Activated naive CD4-positive, alpha-beta T cell treated with anti-CD3 and anti-CD28 coated beads, Interleukin-2, amount 50 U/mL, for 16 hours (primary cell): ENCODE results near the gene SDC3.

ENCODE experiments used
- DNase-seq: peaks from one replicate; pipeline ENCODE4 v3.0.0-alpha.2; 2020

Gene SDC3

GRCh38 chr1:30903343-30904034 lies 5.1 kb downstream of the SDC3 start:
- no peak for DNase-seq

DNA sequence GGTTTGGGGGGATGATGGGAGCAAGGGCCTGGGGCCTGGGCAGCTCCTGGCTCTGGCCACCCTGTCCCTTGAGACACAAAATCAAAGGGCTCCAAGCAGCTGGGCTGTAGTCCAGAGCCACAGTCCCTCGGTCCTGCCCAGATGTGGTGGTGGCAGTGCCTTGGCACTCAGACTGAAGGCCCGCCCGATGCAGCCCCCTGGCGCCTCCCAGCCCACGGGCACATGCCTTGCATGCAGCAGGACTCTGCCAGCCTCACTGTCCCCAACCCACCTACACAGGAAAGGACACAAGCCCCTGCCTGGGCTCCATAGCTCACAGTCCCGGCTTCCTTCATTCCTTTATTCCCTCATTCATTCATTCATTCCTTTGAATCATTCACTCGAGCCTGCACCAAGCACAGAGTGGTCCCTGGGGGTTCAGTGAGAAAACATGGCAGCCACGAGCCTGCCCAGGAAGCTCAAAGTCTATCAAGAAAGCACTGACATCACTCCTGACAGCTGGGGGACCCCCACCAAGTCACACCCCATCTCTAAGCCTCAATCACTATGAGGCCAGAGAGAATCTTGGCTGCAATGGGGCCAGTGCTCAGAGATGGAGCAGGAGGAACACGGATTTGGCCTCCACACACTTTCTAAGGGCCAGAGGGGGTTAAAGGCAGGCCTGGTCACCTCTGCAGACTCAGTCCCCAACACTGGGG lies 5.8 kb downstream of the SDC3 start:
- no peak for DNase-seq

DNA sequence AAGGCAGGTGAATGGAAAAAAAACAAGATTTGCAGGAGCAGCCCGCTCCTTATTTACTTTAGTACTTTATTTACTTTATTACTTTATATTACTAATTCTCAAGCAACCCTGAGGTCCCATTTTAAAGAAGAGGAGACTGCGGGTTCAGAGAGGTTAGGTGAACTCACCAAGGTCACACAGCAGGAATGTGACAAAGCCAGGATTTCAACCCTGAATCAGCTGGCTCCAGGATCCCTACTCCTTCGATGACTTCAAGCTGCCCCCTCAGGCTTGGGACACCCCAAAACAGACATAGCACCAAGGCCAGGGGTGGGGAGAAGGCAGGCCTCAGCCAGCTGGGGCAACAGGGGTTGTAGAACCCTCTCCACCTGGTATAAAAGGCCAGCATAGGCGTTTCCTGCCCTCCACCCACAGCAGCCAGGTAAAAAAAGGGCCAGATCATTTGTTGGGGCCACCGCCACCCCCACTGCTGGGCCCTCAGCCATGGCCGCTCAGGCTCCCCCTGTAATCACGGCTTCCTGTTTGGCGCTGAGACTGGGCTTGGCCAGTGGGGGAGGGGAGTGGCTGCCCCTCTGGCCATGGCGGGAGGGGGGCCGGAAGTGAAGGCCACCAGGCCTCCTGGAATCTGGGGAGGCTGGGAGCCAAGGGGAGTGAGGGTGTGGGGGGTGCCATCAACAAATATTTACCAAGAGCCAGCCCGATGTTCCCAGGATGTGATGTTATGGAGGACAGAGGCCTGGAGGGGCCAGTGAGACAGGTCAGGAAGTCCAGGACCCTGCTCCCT lies 6.6 kb downstream of the SDC3 start:
- DNase-seq, result no peak

GRCh38 chr1:30900931-30901560 lies 7.5 kb downstream of the SDC3 start:
- no peak for DNase-seq

GRCh38 chr1:30900486-30900885 lies 8.1 kb downstream of the SDC3 start:
- no peak for DNase-seq

DNA sequence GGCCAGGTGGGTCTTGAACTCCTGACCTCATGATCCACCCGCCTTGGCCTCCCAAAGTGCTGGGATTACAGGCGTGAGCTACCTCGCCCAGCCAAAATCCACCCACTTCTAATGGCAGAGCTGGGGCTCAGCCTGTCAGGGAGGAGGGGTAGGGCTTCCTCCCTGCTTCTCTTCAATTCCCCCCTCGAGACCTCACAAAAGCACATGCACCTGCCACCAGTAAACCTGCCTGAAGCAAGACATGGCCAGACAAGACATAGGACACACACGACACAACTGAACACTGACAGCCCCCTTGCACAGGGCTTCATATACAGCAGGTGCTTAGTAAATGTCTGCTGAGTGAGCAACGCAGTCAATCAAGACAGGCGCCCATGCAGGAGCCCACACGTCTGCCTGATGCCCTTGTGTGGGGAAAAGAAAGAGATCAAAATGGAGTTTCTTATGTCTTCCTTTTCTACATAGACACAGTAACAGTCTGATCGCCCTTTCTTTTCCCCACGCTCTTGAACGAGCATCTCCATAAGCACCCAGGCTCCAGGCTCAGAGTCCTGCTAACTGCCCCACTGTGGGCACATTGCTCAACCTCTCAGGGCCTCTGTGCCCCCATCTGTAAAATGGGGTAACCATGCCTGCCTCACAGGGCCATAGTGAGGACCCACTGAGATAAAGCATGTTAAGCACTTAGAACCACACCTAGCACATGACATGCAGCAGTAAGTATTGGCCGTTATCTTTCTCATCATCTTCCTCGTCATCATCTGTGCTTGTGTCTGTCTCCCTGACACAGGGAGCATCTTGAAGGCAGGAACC lies 8.8 kb downstream of the SDC3 start:
- no peak for DNase-seq

DNA sequence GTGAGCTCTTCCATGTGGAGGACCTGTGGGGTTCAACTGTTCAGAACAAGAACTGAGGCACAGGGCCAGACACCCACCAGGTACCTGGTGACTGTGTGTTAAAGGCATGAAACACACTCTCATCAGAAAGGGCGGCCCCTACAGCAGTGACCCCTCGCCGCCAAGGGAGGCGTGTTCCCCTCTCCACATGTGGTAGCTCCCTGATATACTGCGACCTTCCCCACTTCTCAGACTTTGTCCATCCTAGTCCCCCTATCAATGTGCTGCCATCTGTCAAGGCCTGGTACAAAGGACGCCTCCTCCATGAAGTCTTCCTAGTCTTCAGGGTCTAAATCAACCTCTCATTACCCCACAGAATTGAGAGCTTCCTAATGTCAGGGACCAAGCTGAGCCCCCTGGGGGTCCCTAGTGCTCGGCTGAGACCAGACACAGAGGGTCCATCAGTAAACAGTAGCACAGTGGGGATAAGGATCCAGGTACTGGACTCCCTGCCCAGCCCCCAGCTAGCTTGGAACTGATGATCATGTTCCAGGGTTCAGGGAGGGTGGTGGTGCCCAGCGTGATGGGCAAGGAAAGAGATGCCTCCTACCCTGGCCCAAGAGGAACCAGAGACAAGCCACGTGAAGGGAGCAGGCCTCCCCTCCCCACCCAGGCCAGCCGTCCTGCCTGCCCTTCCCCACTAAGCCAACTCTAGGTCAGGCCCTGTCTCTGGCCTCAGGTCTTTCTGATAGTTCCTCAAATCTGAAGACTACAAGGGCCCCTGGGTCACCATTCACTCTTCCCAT lies 10.3 kb downstream of the SDC3 start:
- no peak for DNase-seq

GRCh38 chr1:30896905-30897304 lies 11.7 kb downstream of the SDC3 start:
- no peak for DNase-seq

GRCh38 chr1:30895944-30896660 lies 12.5 kb downstream of the SDC3 start:
- DNase-seq, result no peak

- DNase-seq, result no peak
Measured at GRCh38 chr1:30895382-30895943, 13.1 kb downstream of the SDC3 start.

- DNase-seq, result no peak
Measured at GRCh38 chr1:30894508-30894973, 14.0 kb downstream of the SDC3 start.

GRCh38 chr1:30893776-30894507 lies 14.6 kb downstream of the SDC3 start:
- no peak for DNase-seq

DNA sequence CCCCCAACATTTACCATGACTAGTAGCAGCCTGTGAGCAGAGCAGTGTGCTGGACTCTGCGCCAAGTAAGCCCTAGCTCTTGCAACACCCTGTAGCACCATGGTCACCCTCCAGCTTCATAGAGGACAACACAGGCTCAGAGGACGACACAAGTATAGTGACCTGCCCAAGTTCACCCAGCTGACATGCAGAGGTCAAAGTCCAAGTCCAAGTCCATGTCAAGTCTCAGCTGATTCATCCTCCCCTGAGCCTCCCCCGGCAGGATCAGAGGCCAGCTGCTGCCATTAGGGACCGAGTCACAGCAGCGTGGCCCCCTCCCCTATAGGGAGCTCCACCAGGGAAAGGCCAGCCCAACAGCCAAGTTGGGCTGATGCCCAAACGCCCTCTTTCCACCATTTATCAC lies 15.9 kb downstream of the SDC3 start:
- no peak for DNase-seq

GRCh38 chr1:30891227-30891552 lies 17.4 kb downstream of the SDC3 start:
- no peak for DNase-seq

- no peak for DNase-seq
Measured at GRCh38 chr1:30890502-30891226, 17.9 kb downstream of the SDC3 start.

GRCh38 chr1:30889511-30889910 lies 19.0 kb downstream of the SDC3 start:
- no peak for DNase-seq

DNA sequence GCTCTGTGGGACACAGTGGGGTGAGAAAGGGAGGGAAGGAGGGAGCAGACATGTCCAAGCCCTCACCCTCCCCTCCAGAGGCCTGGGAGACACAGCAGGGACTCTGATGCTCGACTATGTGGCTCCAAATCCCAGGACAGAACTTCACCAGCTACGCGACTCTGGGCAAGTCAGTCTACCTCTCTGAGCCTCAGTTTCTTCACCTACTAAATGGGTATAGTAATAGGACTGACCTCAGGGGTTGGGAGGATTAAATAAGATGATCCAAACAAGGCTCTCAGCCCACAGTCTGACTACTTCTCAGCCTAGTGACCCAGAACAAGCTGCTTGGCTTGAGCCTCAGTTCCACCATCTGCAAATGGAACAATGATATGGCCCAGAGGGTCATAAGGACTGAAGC lies 19.6 kb downstream of the SDC3 start:
- no peak for DNase-seq

GRCh38 chr1:30888391-30888790 lies 20.2 kb downstream of the SDC3 start:
- DNase-seq, result no peak
